ENCODE measurements around the gene WDR12. TPM values are rescaled to one million over a fixed set of nuclear protein-coding genes. Genes with fewer than 3 reads are reported as not detected.

WDR12 gene
- total and polyA plus RNA-seq, 2 of the 13 experiments (the other 11 are each of a cell fraction or from before 2014, with no cell fraction given) = 94.4 to 216 TPM

DNA sequence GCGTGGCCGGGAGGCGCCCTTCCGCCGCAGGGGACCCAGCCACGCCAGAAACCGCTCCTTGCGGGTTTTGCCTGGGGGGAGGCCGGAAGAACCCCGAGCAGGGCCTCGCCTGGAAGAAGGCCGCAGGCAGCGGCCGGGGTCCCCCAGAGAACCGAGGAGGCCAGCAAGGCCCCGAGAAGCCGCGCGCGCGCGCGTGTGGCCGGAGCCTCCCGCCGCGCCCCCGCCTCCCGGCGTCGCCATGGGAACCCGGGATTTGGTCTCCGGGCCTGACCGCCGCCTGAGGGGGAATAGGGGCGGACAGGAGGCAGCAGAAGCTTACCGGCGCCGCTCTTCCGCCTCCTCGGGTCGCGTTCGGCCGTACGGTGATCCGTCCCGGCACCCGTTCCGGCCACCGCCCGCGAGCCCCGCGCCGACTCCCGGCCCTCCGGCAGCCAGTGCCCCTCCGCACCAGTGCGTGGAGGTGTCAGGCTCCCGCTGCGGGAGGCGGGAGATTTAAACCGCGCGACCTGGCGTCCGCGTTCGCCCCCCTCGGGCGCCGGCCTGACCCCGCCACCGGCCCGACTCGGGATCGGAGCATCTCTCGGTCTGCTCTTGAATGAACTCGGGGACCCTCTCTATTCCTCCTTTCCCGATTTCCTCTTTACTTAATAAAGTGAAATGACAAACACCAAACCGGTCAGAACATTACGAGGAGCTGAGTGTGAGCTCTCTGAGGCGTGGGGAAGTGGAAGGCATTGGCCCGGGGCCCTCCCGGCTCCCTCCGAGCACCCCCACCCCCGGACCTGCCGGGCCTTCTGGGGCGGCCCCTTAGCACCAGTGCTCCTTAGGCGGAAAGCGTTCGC lies 40.0 kb downstream of the WDR12 start, which contains the start of gene ICA1L (continued):
- TF ChIP-seq TEAD3 (CRISPR knock-in tag; optimal IDR thresholded peaks at IDR 0.05; ENCODE audit: borderline replicate concordance) = no peak
- TF ChIP-seq, protein P1, sequence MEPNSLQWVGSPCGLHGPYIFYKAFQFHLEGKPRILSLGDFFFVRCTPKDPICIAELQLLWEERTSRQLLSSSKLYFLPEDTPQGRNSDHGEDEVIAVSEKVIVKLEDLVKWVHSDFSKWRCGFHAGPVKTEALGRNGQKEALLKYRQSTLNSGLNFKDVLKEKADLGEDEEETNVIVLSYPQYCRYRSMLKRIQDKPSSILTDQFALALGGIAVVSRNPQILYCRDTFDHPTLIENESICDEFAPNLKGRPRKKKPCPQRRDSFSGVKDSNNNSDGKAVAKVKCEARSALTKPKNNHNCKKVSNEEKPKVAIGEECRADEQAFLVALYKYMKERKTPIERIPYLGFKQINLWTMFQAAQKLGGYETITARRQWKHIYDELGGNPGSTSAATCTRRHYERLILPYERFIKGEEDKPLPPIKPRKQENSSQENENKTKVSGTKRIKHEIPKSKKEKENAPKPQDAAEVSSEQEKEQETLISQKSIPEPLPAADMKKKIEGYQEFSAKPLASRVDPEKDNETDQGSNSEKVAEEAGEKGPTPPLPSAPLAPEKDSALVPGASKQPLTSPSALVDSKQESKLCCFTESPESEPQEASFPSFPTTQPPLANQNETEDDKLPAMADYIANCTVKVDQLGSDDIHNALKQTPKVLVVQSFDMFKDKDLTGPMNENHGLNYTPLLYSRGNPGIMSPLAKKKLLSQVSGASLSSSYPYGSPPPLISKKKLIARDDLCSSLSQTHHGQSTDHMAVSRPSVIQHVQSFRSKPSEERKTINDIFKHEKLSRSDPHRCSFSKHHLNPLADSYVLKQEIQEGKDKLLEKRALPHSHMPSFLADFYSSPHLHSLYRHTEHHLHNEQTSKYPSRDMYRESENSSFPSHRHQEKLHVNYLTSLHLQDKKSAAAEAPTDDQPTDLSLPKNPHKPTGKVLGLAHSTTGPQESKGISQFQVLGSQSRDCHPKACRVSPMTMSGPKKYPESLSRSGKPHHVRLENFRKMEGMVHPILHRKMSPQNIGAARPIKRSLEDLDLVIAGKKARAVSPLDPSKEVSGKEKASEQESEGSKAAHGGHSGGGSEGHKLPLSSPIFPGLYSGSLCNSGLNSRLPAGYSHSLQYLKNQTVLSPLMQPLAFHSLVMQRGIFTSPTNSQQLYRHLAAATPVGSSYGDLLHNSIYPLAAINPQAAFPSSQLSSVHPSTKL (CRISPR knock-in tag; IDR thresholded peaks at IDR 0.05) = peak; percentile 20; the same call in 1 of the 2 replicates
- TF ChIP-seq REXO4 (CRISPR knock-in tag; IDR thresholded peaks at IDR 0.05; ENCODE audit: borderline replicate concordance) = no peak
- TF ChIP-seq REST (IDR thresholded peaks at IDR 0.05; ENCODE audit: borderline replicate concordance in 1 of 2, low read depth in 1 of 2, low read length in 2 of 2) = no peak
- no peak for TF ChIP-seq CREBL2 (CRISPR knock-in tag; IDR thresholded peaks at IDR 0.05; ENCODE audit: borderline replicate concordance)
- no peak for TF ChIP-seq ZNF3 (CRISPR knock-in tag; IDR thresholded peaks at IDR 0.05)
- TF ChIP-seq, protein P2, sequence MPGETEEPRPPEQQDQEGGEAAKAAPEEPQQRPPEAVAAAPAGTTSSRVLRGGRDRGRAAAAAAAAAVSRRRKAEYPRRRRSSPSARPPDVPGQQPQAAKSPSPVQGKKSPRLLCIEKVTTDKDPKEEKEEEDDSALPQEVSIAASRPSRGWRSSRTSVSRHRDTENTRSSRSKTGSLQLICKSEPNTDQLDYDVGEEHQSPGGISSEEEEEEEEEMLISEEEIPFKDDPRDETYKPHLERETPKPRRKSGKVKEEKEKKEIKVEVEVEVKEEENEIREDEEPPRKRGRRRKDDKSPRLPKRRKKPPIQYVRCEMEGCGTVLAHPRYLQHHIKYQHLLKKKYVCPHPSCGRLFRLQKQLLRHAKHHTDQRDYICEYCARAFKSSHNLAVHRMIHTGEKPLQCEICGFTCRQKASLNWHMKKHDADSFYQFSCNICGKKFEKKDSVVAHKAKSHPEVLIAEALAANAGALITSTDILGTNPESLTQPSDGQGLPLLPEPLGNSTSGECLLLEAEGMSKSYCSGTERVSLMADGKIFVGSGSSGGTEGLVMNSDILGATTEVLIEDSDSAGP (CRISPR knock-in tag; IDR thresholded peaks at IDR 0.05; ENCODE audit: borderline replicate concordance) = peak; percentile 55; the same call in 1 of the 2 replicates
- TF ChIP-seq GATAD1 (CRISPR knock-in tag; IDR thresholded peaks at IDR 0.05) = peak; percentile 66
- TF ChIP-seq, protein P3, sequence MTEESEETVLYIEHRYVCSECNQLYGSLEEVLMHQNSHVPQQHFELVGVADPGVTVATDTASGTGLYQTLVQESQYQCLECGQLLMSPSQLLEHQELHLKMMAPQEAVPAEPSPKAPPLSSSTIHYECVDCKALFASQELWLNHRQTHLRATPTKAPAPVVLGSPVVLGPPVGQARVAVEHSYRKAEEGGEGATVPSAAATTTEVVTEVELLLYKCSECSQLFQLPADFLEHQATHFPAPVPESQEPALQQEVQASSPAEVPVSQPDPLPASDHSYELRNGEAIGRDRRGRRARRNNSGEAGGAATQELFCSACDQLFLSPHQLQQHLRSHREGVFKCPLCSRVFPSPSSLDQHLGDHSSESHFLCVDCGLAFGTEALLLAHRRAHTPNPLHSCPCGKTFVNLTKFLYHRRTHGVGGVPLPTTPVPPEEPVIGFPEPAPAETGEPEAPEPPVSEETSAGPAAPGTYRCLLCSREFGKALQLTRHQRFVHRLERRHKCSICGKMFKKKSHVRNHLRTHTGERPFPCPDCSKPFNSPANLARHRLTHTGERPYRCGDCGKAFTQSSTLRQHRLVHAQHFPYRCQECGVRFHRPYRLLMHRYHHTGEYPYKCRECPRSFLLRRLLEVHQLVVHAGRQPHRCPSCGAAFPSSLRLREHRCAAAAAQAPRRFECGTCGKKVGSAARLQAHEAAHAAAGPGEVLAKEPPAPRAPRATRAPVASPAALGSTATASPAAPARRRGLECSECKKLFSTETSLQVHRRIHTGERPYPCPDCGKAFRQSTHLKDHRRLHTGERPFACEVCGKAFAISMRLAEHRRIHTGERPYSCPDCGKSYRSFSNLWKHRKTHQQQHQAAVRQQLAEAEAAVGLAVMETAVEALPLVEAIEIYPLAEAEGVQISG (CRISPR knock-in tag; IDR thresholded peaks at IDR 0.05) = peak; percentile 76
- no peak for TF ChIP-seq ZBTB2 (CRISPR knock-in tag; IDR thresholded peaks at IDR 0.05; ENCODE audit: low read depth)
- no peak for TF ChIP-seq CCAR2 (optimal IDR thresholded peaks at IDR 0.05; ENCODE audit: low read depth, low read length)
